Measurements from ENCODE around the gene IGF1R. TPM values are rescaled to one million over a fixed set of nuclear protein-coding genes. Genes with fewer than 3 reads are reported as not detected.

IGF1R gene
- total and polyA plus RNA-seq, 2 of the 13 experiments (the other 11 are each of a cell fraction or from before 2014, with no cell fraction given) = 15.9 to 18.4 TPM

- TF ChIP-seq GRHL1 (CRISPR knock-in tag; conservative IDR thresholded peaks at IDR 0.05) = no peak
- no peak for TF ChIP-seq ZUFSP (CRISPR knock-in tag; IDR thresholded peaks at IDR 0.05; ENCODE audit: borderline replicate concordance)
- no peak for TF ChIP-seq ZNF761 (CRISPR knock-in tag; conservative IDR thresholded peaks at IDR 0.05)
- no peak for TF ChIP-seq TBX2 (CRISPR knock-in tag; IDR thresholded peaks at IDR 0.05; ENCODE audit: borderline replicate concordance)
- no peak for TF ChIP-seq ZBTB21 (CRISPR knock-in tag; IDR thresholded peaks at IDR 0.05)
- TF ChIP-seq PAWR (CRISPR knock-in tag; IDR thresholded peaks at IDR 0.05; ENCODE audit: borderline replicate concordance) = no peak
- no peak for TF ChIP-seq CCAR2 (optimal IDR thresholded peaks at IDR 0.05; ENCODE audit: low read depth, low read length)
- no peak for TF ChIP-seq ZNF318 (CRISPR knock-in tag; IDR thresholded peaks at IDR 0.05)
- TF ChIP-seq SAP130 (CRISPR knock-in tag; IDR thresholded peaks at IDR 0.05; ENCODE audit: low read depth) = peak; percentile 25; the same call in 1 of the 2 replicates
- no peak for TF ChIP-seq ZNF251 (CRISPR knock-in tag; IDR thresholded peaks at IDR 0.05)
- TF ChIP-seq STAG1 (CRISPR knock-in tag; IDR thresholded peaks at IDR 0.05) = peak; percentile 24
Observed at GRCh38 chr15:98964466-98965133, 316.3 kb downstream of the IGF1R start (continued).
